GM21367 (cell line): ENCODE measurements around the gene WDR33.

ENCODE experiments used
- ATAC-seq: cut with Tn5 transposase; IDR thresholded peaks from one replicate; pipeline ENCODE4 v1.9.1; 2021; ENCODE audit not compliant: unreplicated experiment

The WDR33 gene

DNA sequence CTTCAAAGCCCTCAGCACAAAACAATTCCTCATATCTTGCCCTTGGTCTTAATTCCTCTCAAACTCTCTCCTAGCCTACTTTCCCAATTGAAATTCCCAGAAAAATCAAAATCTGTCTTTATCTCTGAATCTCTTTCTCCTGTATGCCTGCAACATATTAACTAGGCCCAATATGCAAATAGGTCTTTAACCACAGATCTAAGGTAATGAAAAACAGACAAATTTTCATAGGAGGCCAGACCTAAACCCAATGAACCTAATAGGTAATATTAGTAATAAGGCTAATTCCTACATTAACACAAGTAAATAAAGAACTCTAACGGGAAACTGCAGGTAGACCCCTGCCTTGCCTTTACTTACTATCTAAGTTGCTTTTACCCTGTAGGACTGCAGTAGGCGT, 41.4 kb downstream of the WDR33 start:
- ATAC-seq, result no peak

DNA sequence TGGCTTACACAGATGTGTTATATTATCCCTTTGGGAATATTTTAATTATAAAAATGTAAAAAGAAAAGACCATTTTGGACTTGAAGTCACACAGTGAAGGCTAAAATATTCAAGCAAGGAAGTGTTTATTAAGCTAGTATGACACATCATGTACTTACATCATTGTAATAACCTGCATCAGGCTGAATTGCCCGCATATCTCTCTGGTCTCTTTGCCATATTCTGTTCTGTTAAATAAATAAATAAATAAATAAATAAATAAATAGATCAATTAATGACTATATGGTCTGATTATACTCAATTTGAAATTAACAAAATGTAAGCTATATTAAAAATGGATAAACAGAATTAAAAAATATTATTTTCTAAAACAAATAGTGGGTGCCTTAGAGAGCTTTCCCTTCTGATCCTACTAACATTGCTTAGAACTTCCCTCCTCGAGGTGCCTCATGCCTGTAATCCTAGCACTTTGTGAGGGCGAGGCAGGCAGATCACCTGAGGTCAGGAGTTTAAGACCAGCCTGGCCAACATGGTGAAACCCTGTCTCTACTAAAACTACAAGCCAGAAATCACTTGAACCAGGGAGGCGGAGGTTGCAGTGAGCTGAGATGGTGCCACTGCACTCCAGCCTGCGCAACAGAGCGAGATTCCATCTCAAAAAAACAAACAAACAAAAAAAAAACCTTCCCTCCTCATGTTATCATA, 42.0 kb downstream of the WDR33 start:
- no peak for ATAC-seq

DNA sequence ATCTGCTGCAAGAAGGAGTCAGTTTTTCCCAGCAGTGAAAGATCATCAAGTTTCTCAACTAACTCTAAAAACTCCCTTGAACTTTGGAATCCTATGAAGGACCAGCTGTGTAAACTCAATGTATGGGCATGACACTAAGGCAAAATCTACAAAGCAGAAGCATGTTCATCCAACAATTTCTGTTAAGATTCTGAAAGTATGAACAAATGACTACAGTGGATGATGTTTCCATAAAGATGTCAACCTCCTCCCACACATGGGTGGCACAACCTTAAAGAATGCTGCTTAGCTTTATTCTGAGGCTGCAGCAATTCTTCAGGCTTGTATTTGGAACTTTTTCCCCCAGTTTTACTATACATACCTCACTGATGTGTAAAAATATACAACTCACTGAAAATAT, 47.2 kb downstream of the WDR33 start:
- no peak for ATAC-seq

DNA sequence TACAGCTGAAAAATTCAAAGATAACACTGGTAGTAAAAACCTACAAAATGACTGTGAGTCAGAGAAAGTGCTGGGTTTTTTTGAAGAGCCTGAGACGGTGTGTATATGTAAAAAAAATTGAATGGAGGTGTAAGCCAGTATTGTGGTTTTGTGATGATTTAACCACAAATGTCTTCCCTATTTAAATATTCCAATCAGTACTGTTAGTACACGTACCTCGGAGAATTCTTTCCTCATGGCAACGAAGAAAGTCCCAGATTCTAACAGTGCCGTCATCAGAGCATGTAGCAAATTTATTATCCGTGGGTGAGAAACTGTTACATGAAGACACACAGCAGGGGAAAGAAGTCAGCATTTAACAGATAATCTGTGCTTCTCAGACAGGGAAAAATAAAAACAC, 48.1 kb downstream of the WDR33 start:
- ATAC-seq, result no peak

DNA sequence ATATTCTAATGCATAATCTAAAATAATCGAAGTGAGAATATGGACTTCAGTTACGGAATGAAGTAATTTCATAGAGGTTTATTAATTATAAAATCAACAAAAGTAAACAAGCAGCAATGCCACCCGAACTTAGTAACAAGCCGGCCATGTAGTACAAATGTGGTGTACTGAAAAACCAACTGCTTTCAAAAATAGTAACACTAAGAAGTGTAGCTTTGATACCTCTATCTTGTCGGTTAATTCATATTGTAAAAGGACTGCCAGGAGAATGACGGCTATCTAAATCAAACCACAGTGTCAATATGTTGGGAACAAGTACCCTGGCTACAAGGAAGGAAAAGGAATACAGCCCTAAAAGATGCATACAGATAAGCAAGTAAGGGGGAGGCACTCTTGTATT, 48.5 kb downstream of the WDR33 start:
- ATAC-seq, result no peak

DNA sequence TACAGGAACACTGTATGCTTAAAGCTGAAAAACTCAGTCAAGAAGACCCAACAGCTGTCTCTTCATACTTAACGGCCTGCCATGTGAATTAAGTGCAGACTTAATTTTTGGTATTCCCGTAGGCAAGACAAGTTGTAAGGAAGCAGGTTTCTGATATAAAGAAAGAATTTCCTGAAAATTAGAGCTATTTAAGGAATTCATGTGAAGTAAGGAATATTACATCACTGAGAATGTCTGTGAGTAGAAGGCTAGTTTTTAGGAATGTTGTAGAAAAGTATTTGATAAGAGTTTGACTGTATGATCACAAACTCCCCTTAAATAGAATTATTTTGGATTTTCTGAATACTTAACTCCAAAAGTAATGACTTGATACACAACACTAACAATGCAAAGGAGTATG, 51.0 kb downstream of the WDR33 start:
- no peak for ATAC-seq

DNA sequence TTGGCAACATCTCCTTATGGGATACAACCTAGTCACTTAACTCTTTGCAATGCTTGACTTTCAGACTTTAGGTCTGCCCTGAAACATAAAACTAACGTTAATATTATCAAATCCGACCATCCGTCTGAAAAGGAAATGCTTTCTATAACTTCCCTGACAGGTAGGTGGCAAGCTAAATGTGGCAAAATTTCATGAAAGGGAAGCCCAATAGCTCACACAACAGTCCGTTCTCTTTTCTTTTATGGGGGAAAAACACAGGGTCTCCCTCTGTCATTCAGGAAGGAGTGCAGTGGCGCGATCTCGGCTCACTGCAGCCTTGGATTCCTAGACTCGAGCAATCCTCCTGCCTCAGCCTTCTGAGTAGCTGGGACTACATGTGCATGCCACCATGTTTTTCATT, 56.8 kb downstream of the WDR33 start:
- ATAC-seq, result no peak

DNA sequence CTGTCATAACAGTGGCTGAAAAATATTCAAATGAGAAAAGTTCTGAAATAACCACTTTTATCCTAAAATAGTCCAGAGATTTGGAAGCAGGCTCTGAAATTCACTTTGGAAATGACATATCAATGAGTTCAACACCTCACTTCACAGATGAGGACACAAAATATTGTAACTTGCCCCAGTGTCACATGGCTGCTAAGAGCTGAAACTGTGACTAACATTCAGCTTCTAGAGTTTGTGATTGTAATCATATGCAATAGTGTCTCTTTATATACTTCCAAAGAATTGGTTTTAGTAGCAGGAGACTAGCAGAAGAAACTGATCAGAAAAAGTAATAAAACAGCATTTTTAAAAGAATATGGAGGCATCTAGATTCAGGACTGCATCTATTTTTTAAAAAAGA, 57.6 kb downstream of the WDR33 start:
- no peak for ATAC-seq

DNA sequence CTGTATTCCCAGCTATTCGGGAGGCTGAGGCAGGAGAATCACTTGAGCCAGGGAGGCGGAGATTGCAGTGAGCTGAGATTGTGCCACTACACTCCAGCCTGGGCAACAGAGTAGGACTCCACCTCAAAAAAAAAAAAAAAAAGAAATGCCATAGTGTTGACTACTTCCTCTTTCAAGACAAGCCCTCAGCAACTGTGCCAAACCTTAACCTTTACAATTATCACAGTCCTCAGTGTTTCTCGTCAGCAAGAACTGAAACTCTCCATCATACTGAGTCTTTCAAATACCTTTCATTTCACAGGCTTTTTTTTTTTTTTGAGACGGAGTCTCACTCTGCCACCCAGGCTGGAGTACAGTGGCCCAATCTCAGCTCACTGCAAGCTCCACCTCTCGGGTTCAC, 61.4 kb downstream of the WDR33 start:
- peak; percentile 97 for ATAC-seq

DNA sequence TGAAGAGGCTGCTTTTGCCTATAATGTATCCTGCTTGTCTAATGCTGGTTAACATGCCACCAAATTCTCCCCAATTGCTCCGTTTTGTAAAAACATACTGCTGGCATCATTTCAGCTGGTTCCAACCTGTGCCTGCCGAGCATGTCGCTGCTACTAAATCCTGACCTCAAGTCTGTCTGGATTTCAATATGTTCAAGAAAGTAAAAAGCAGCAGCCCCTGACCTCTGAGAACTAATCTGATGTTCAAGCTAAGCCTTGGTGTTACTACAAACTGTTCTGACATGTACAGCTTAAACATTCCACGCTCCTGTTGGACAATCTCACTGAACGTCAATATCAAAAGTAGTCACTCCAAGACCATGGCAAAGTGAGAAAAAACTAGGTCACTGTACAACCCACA, 63.4 kb downstream of the WDR33 start:
- no peak for ATAC-seq

DNA sequence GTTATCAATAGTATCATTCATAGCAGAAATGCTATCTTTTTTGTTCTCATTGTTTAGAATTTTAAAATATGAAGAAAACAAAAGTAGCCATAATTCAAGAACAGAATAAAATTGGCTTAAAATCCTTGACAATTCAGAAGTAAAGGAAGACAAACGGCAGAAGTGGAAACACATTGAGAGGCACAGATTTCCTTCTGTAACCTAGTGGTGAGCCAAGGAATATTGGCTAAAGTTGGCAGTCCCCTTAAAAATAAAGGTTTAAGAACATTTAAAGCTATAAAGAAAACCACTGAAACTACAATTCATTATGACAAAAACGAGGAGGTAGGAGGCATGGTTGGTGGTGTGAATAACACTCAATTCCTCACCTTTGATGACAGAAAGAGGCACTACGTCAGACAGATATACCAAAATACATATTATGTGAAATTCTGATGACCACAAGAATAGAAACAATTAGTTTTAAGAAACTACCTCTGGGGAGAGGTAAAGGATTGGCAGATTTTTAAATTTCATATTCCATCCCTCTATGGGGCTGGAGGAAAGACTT, 67.4 kb downstream of the WDR33 start:
- ATAC-seq, result no peak

DNA sequence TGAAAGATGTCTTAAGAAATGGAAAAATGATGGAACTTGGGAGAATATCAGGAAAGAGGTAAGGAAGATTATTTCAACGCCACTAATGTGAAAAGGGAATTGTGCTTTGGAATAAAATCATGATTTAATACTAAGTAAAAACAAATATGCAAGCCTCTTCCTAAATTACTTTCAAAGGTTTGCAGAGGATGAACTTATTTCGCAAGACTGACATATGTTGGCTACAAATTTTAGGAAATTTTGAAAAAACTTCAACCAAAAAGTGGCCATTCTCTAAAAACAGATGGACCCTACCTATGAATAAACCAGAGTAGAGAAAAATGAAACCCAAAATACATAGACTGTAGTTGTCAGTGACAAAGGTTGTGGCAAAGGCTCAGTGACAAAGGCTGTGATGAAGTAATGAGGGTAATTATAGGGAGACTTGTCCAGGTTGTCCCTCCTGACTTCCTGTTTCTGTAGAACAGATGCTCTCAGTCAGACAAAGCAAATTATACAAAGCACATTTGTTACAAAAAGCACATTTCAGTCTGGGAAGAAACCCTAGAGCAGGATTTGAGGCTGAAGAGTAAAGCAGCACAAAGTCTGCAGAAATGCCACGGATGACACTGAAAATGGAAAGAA, 70.2 kb downstream of the WDR33 start:
- no peak for ATAC-seq

DNA sequence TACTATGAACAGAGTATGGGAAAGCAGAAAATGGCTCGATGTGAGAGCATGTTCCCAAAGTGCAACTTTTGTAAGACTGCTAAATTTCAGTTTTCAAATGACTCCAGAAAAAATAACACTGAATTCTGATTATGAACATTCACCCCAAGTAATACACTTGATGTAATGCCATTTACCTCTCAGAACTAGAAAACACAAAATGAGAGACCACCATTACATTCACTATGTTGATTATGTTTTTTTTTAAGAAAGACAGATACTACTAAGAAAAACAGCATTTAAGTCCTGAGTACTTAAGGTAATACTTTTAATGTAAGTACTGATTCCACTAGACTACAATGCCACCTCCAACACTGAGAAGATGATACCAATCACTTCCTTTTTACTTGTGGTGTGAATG, 71.2 kb downstream of the WDR33 start:
- ATAC-seq, result no peak

DNA sequence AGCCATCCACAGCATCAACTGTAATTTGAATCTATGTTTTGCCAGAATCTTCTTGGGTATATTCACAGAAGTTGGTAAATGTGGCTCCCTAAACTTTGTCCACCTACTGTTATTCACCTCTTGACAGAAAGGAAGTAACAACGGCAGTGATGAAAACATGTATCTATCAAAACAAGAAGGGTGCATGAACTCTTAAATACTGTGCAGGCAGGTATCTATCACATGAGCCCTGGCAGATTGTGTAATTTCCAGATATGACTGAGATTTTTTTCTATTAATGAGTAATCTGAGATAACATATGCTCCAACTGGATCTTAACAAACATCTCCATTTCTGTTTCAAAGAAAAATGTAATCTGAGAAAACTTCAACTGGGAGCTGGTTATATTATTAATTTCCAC, 73.1 kb downstream of the WDR33 start:
- no peak for ATAC-seq

DNA sequence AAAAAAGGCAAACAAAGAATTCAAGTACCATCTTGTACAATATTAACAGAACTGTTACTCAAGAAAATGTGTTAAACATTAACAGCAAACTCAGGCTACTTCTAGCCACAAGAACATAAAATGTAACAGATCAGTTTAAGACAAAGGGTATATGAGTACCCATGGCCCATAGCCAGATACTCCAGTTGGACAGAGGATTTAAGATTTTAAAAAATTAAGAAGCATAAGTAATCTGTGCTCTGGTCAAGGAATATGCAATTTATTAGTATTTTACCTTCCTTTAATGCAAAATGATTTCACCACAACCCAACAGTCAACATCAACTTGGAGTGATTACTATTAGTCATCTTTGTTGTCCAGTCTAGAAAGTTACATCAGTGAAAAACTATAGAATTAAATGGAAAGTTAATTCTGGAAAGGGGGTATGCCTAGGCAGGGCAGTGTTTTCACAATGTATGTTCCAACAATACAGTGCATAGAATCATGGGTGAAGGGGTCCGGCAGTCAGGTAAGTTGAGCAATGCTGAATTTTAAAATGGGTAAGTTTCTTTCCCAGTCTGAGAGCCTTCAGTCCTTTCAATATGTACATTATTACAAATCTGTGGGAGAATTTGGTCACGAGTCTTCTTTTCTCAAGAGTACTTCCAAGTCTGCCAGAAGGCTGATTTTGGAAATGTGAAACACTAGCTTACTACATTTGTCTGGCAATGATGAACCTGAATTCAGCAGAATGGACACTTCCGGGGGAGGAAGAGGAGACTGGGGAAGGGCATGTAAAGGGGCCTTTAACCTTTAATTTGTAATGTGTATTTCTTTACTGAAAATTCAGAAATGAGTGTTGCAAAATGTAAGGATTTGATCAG, 75.2 kb downstream of the WDR33 start:
- ATAC-seq, result no peak

DNA sequence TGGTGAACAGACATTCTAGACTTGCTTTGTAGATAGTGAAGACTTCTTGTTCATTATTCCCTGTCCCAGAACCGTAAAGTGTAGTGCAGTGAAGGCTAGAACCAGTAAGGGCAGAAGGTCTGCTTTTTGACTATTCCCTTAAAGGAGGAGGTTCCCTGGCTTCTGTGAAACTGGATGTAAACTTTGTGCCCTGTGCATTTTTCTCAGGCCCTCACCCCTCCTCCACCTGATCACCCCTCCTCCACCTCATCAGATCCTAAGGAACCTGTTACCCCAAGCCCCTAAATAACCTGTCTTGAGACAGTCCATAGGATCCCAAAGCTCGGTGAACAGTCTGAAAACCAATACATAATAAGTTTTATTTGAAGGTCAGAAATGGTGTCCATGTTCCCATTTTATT, 75.9 kb downstream of the WDR33 start:
- no peak for ATAC-seq

DNA sequence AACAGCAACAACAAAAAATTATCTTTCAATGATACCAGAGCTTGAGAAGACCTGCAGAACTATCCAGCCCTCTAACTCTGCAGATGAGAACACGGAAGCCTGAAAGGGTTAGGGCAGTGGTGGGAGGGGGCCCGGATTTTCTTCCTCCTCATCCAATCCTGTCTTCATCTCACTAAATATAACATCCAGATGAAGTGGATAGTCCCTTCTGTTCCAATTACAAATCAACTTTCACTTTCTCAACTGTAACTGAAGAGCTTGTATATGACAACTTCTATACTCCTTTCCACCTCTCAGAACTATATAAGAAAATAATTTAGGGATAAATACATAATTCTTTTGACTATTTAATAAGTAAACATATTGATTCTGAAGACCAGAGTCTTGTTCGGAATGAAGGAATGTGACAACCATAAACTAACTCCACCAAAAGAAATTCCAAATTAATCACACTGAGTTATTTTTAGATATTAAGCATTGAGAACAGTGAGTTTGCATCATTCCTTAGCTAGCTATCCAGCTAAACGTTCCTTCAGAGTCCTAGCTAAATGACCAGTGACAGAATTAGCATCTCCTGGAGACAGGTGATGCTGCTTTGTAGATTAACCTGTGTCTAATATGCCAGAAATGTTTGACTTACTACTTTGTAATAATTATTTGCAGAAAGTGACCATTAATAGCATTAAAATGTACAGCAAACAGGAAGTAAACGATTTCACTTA, 77.0 kb downstream of the WDR33 start:
- no peak for ATAC-seq

DNA sequence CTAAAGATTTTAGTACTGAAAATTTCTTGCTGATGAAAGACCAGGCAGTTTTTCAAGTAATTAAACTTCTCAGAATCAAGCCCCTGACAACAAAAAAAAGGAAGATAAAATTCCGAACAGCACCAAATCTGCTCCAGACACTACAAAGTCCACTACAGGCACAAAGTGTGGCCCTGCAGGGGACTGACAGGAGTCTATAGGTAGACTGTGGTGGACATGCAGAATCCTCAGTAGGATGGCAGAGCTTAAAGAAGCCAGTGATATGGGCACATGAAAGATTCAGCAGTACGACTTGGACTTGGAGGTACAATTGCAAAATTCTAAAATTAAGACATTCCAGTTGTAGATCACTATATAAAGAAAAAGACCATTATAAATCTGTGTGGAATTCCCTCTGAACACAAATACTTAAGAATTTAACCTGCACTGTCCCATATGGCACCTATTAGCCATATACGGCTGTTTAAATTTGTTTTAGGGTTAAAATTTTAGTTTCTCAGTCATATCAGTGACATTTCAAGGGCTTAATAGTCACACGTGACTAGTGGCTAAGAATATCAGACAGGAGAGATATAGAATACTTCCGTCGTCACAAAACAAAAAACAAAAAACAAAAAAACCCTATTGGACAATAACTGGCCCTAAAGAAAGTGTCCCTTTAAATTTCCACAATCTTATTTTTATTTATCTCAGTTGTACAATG, 77.7 kb downstream of the WDR33 start:
- ATAC-seq, result no peak

DNA sequence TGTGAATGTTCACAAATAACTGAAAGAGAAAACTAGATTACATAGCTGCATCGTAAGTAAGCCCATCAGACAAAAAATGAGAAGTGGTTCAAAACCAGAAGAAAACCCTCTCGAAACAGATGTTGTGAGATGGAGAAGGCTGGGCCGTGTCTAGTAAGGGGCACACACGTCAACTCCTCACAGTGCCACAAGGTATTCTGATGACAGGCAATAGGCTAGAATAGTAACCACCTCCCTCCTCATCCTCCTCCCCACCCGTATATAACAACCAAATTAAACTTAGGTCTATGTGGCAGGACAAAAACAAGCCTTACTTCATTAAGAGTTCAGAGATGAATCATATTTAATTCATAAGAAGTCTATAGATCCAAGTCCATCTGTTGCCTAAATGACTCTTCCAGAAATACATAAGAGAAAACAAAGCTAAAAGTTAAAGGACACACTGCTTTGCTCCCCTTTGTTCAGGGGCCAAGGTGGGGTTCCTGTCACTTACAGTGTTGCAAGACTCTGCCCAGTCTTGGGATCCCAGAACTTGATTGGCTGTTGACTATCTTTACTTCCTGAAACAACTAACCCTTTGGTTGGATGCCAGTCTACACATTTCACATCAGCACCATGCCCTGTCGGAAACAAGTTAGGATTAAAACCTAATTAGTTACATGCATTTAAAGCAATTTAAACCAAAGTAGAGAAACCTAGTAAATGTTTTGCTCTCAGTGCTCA, 84.7 kb downstream of the WDR33 start:
- ATAC-seq, result no peak

DNA sequence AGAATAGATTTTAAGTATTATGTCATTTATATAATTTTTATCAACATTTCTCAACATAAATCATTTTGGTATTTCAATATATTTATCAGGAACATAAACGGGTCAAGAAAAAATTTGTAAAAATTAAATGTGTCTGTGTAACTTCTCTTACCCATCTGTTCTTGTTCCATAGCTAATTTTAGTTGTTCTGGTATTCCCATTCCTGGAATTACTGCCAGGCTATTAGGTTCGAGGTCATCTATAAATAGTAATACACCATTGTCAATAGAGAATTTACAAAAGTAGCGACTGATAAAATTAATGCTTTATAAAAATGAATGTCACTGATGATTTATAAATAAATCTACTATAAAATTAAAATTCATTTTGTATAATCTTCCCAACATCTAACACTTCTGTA, 88.2 kb downstream of the WDR33 start:
- ATAC-seq, result no peak
